Osteoblast (primary cell): ENCODE results near the gene TMEM98. TPM values are rescaled to one million over a fixed set of nuclear protein-coding genes. Genes with fewer than 3 reads are reported as not detected.
A peak's percentile ranks its signal among the peaks of the same experiment; 100 is the strongest.

Experiments
- DNase-seq: peaks from one replicate; pipeline ENCODE4 v3.0.0; 2011; ENCODE audit warnings: low spot score, mixed read lengths; ENCODE audit not compliant: insufficient read length; ENCODE audit errors: missing footprints
- H2AFZ ChIP-seq: 2 replicates; pipeline ENCODE4 v1.6.0; 2011; ENCODE audit warnings: mild to moderate bottlenecking, low read length
- H3K27ac ChIP-seq: 2 replicates; pipeline ENCODE4 v1.5.1; 2011; ENCODE audit warnings: mild to moderate bottlenecking, low read depth, low read length, moderate library complexity
- H3K27me3 ChIP-seq: 2 replicates; pipeline ENCODE4 v1.6.0; 2012; ENCODE audit warnings: mild to moderate bottlenecking, control low read depth, inconsistent platforms, low read length, moderate library complexity; ENCODE audit not compliant: insufficient read depth
- H3K36me3 ChIP-seq: 2 replicates; pipeline ENCODE4 v1.5.1; 2011; ENCODE audit warnings: mild to moderate bottlenecking, low read length, control low read depth, moderate library complexity; ENCODE audit not compliant: insufficient read depth
- H3K4me1 ChIP-seq: 2 replicates; pipeline ENCODE4 v1.5.1; 2011; ENCODE audit warnings: mild to moderate bottlenecking, low read length, control low read depth, moderate library complexity; ENCODE audit not compliant: insufficient read depth
- H3K4me2 ChIP-seq: 2 replicates; pipeline ENCODE4 v1.6.0; 2011; ENCODE audit warnings: mild to moderate bottlenecking, low read length; ENCODE audit not compliant: insufficient read depth
- H3K4me3 ChIP-seq: fragments of 200-600 bp; sonication (generic); 3 replicates; pipeline ENCODE4 v1.5.1; 2012; ENCODE audit warnings: mild to moderate bottlenecking, low read length, inconsistent platforms; ENCODE audit not compliant: insufficient read depth
- H3K79me2 ChIP-seq: 2 replicates; pipeline ENCODE4 v1.6.0; 2012; ENCODE audit warnings: mild to moderate bottlenecking, low read length, control low read depth, inconsistent platforms; ENCODE audit not compliant: insufficient read depth
- H3K9me3 ChIP-seq: 2 replicates; pipeline ENCODE4 v1.5.1; 2011; ENCODE audit warnings: low read depth, low read length, control low read depth
- H4K20me1 ChIP-seq: 2 replicates; pipeline ENCODE4 v1.6.0; 2012; ENCODE audit warnings: mild to moderate bottlenecking, low read length, control low read depth; ENCODE audit not compliant: insufficient read depth
- total RNA-seq: library from RNA; depleted of rRNA; stranded (reverse); fragments of >200 nt; gene quantifications from 2 replicates; pipeline ENCODE4 v1.2.3, GENCODE V29; 2012
- TF ChIP-seq, protein P1 (sequence below): IDR thresholded peaks from 2 replicates; pipeline ENCODE4 v1.5.1; 2011; ENCODE audit warnings: mild to moderate bottlenecking, low read depth, low read length, moderate library complexity; ENCODE audit errors: extremely low read depth

TMEM98 gene, protein sequence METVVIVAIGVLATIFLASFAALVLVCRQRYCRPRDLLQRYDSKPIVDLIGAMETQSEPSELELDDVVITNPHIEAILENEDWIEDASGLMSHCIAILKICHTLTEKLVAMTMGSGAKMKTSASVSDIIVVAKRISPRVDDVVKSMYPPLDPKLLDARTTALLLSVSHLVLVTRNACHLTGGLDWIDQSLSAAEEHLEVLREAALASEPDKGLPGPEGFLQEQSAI
- total RNA-seq = 103 and 121 TPM in 2 replicates

DNA sequence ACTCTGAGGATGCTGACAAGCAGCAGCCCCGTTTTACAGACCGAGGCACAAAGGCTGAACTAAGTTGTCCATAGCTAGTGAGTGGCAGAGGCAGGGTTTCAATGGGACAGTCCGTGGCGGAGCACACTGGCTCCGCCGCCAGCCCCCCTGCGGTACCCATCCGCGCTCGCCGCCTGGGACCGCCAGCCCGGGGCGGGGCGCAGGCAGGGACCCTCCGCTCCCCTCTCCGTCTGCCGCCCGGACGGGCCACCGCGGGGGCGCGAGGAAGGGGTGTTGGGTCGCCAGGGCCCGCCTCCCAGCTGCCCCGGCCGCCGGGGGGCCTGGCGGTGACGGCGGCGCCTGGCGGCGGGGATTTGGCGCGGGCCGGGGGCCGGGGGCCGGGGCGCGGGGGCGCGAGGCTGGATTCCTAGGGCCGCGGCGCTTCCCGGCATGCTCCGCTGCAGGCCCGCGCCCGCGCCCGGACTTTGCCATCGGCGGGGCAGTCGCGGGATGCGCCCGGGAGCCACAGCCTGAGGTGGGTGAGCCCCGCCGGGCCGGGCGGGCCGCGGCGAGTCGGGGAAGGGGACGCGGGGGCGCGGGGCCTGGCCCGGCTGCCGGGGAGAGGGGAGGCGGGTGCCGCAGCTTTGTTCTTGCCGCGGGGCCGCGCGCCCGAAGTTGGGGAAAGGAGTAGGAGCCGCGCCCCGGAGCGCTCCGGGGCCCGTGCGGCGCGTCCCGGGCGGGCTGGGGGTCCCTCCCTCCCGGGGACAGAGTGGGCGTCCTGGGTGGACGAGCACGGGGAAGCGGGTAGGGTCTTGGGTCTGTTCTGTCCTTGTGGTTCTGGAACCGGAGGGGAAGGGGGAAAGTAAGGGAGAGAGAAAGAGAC, at the start of gene TMEM98:
TSS of gene TMEM98 (plus strand) at position 430 of the 862 bp plus-strand sequence. CDS start 3,376 bp downstream, outside the sequence.
- H3K9me3 ChIP-seq = no peaks in the 10 kb centered on the region
- peak within 1 kb of the TSS; percentile 69 for H2AFZ ChIP-seq
- TF ChIP-seq, protein P1, sequence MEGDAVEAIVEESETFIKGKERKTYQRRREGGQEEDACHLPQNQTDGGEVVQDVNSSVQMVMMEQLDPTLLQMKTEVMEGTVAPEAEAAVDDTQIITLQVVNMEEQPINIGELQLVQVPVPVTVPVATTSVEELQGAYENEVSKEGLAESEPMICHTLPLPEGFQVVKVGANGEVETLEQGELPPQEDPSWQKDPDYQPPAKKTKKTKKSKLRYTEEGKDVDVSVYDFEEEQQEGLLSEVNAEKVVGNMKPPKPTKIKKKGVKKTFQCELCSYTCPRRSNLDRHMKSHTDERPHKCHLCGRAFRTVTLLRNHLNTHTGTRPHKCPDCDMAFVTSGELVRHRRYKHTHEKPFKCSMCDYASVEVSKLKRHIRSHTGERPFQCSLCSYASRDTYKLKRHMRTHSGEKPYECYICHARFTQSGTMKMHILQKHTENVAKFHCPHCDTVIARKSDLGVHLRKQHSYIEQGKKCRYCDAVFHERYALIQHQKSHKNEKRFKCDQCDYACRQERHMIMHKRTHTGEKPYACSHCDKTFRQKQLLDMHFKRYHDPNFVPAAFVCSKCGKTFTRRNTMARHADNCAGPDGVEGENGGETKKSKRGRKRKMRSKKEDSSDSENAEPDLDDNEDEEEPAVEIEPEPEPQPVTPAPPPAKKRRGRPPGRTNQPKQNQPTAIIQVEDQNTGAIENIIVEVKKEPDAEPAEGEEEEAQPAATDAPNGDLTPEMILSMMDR = no peak
- no peaks in the 10 kb centered on the region for H4K20me1 ChIP-seq
- H3K4me2 ChIP-seq = peak within 1 kb of the TSS; percentile 96
- no peaks in the 10 kb centered on the region for H3K27me3 ChIP-seq
- peak within 1 kb of the TSS; percentile 72 for H3K4me3 ChIP-seq
- H3K79me2 ChIP-seq = peaks cover 11% of the 10 kb centered on the region
- H3K4me1 ChIP-seq = peaks cover 12% of the 10 kb centered on the region
- peaks cover 4% of the 10 kb centered on the region for H3K36me3 ChIP-seq
- DNase-seq = peak; percentile 93
- H3K27ac ChIP-seq = peak within 1 kb of the TSS; percentile 23

DNA sequence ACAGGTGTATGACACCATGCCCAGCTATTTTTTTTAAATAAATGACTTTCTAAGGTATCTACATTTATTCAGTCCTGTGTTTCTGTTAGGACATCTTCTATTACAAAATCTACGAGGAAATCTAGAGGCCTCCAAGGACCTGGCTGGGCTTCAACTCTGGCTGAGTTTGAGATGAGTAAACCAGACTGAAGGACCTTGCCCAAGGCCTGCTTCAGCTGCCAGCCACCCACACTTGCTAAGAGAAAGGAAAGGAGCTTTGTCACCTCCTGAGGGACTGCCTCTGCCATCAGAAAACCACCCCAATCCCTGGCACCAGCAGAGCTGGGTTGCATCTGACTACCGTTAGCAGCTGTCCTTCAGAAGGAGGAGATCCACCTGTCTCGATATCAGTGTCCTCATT, 49.7 kb upstream of the TMEM98 start:
- Histone ChIP-seq H3K4me3 (no peak overlapping the region), H3K79me2 (peaks cover 20% of the 10 kb centered on the region), H4K20me1 (peaks cover 4% of the 10 kb centered on the region), H2AFZ (no peak overlapping the region), H3K27ac (peak overlapping the region; percentile 31), H3K27me3 (no peaks in the 10 kb centered on the region), H3K4me1 (peaks cover 41% of the 10 kb centered on the region), H3K36me3 (no peaks in the 10 kb centered on the region), H3K9me3 (no peaks in the 10 kb centered on the region), H3K4me2 (peak overlapping the region; percentile 99)
- TF ChIP-seq, protein P1 = no peak
- DNase-seq = peak; percentile 90

DNA sequence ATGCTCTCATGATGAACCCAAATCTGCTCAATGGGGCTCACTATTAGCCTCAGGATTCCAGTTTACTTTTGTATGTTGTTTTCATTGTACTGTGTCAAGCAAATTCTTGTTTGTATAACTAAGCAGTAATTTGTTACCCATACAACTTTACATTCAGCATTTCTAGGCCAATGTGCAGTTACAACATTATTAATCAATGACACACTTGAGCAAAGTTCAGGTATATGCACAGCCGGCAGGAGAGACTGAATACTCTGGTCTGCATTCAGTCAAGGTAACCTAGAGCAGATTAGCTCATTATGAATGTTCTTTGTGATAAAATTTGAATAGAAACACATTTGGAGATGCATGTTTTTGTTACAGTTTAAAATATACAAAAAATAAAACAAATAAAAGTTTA, 48.8 kb upstream of the TMEM98 start:
- TF ChIP-seq, protein P1 = no peak
- Histone ChIP-seq H3K36me3 (no peaks in the 10 kb centered on the region), H3K4me3 (no peak overlapping the region), H2AFZ (no peak overlapping the region), H3K27ac (no peak overlapping the region), H4K20me1 (no peaks in the 10 kb centered on the region), H3K4me1 (peaks cover 41% of the 10 kb centered on the region), H3K9me3 (no peaks in the 10 kb centered on the region), H3K4me2 (no peak overlapping the region), H3K79me2 (peaks cover 11% of the 10 kb centered on the region), H3K27me3 (no peaks in the 10 kb centered on the region)
- no peak for DNase-seq
